ENCODE measurements around the gene PROCR.
A peak's percentile ranks its signal among the peaks of the same experiment; 100 is the strongest.

The PROCR gene

GRCh38 chr20:35171753-35172433 lies at the start of gene PROCR:
TSS of gene PROCR (plus strand) at chr20:35172072. CDS start at chr20:35172155, 83 bp downstream.
- Mint-ChIP-seq H3K27me3 (peaks cover 9% of the 10 kb centered on the region), H3K4me3 (peak within 1 kb of the TSS; percentile 3), H3K27ac (no peak within 1 kb of the TSS), H3K36me3 (no peaks in the 10 kb centered on the region), H3K9me3 (no peaks in the 10 kb centered on the region), H3K4me1 (peaks cover 13% of the 10 kb centered on the region)
- peak; percentile 23 for DNase-seq
- CTCF ChIA-PET: no interaction called here

- Mint-ChIP-seq H3K27me3 (no peaks in the 10 kb centered on the region), H3K4me3 (no peak overlapping the region), H3K36me3 (peaks cover 57% of the 10 kb centered on the region), H3K4me1 (no peaks in the 10 kb centered on the region), H3K9me3 (no peaks in the 10 kb centered on the region), H3K27ac (peak overlapping the region; percentile 28)
- CTCF ChIA-PET: interaction anchor here (0.7 kb wide), 1 partner anchor 627 kb away, joined by 3 read pairs; no protein-coding TSS in a partner anchor
- no peak for DNase-seq
These were observed 49.0 kb upstream of the PROCR start for GRCh38 chr20:35122756-35123405.

GRCh38 chr20:35125753-35126152 lies 46.1 kb upstream of the PROCR start:
- Mint-ChIP-seq H3K9me3 (no peaks in the 10 kb centered on the region), H3K36me3 (peaks cover 45% of the 10 kb centered on the region)
- CTCF ChIA-PET: interaction anchor here (1.1 kb wide), 1 partner anchor 19 kb away, joined by 3 read pairs; no protein-coding TSS in a partner anchor

GRCh38 chr20:35129647-35130069 lies 42.2 kb upstream of the PROCR start:
- Mint-ChIP-seq H3K27ac (no peak overlapping the region), H3K27me3 (no peaks in the 10 kb centered on the region), H3K4me3 (no peak overlapping the region), H3K36me3 (peaks cover 38% of the 10 kb centered on the region), H3K9me3 (no peaks in the 10 kb centered on the region), H3K4me1 (no peaks in the 10 kb centered on the region)
- CTCF ChIA-PET: no interaction called here
- DNase-seq: no peak

More at GRCh38 chr20:35125753-35126152, 46.1 kb upstream of the PROCR start:
- Mint-ChIP-seq H3K27me3 (no peaks in the 10 kb centered on the region), H3K4me1 (no peaks in the 10 kb centered on the region), H3K27ac (no peak overlapping the region), H3K4me3 (no peak overlapping the region)
- no peak for DNase-seq

- Mint-ChIP-seq H3K27ac (no peak overlapping the region), H3K9me3 (no peaks in the 10 kb centered on the region), H3K27me3 (no peaks in the 10 kb centered on the region), H3K4me3 (no peak overlapping the region), H3K36me3 (peaks cover 35% of the 10 kb centered on the region), H3K4me1 (no peaks in the 10 kb centered on the region)
- no peak for DNase-seq
- CTCF ChIA-PET: no interaction called here
These were observed 39.9 kb upstream of the PROCR start for GRCh38 chr20:35131934-35132333.

GRCh38 chr20:35133031-35133430 lies 38.8 kb upstream of the PROCR start:
- Mint-ChIP-seq H3K27ac (no peak overlapping the region), H3K9me3 (no peaks in the 10 kb centered on the region), H3K4me3 (no peak overlapping the region), H3K27me3 (no peaks in the 10 kb centered on the region), H3K4me1 (no peaks in the 10 kb centered on the region), H3K36me3 (peaks cover 32% of the 10 kb centered on the region)
- CTCF ChIA-PET: no interaction called here
- no peak for DNase-seq

GRCh38 chr20:35133735-35134134 lies 38.1 kb upstream of the PROCR start:
- no peaks in the 10 kb centered on the region for H3K4me1 Mint-ChIP-seq
- H3K27me3 Mint-ChIP-seq: no peaks in the 10 kb centered on the region
- no peak overlapping the region for H3K4me3 Mint-ChIP-seq
- CTCF ChIA-PET: interaction anchor here (1.2 kb wide), 1 partner anchor 37 kb away, joined by 3 read pairs; no protein-coding TSS in a partner anchor
- H3K9me3 Mint-ChIP-seq: no peaks in the 10 kb centered on the region
- no peak overlapping the region for H3K27ac Mint-ChIP-seq
- no peak for DNase-seq
- H3K36me3 Mint-ChIP-seq: peaks cover 35% of the 10 kb centered on the region

GRCh38 chr20:35134472-35134871 lies 37.4 kb upstream of the PROCR start:
- Mint-ChIP-seq H3K4me3 (no peak overlapping the region), H3K27ac (no peak overlapping the region), H3K4me1 (no peaks in the 10 kb centered on the region), H3K9me3 (no peaks in the 10 kb centered on the region), H3K27me3 (no peaks in the 10 kb centered on the region), H3K36me3 (peaks cover 35% of the 10 kb centered on the region)
- CTCF ChIA-PET: interaction anchor here (1.2 kb wide), 1 partner anchor 38 kb away, joined by 3 read pairs; no protein-coding TSS in a partner anchor
- DNase-seq: no peak

- CTCF ChIA-PET: interaction anchor here (1.2 kb wide), 1 partner anchor 38 kb away, joined by 3 read pairs; no protein-coding TSS in a partner anchor
- Mint-ChIP-seq H3K4me1 (no peaks in the 10 kb centered on the region), H3K4me3 (no peak overlapping the region), H3K36me3 (peaks cover 35% of the 10 kb centered on the region), H3K27ac (no peak overlapping the region), H3K27me3 (no peaks in the 10 kb centered on the region), H3K9me3 (no peaks in the 10 kb centered on the region)
- no peak for DNase-seq
These were observed 37.0 kb upstream of the PROCR start for GRCh38 chr20:35134880-35135279.

- CTCF ChIA-PET: no interaction called here
- H3K4me3 Mint-ChIP-seq: no peak overlapping the region
- H3K36me3 Mint-ChIP-seq: peaks cover 32% of the 10 kb centered on the region
- H3K9me3 Mint-ChIP-seq: no peaks in the 10 kb centered on the region
- H3K27me3 Mint-ChIP-seq: no peaks in the 10 kb centered on the region
- H3K4me1 Mint-ChIP-seq: no peaks in the 10 kb centered on the region
- no peak for DNase-seq
- H3K27ac Mint-ChIP-seq: no peak overlapping the region
These were observed 35.8 kb upstream of the PROCR start for GRCh38 chr20:35135867-35136586.

- DNase-seq: no peak
- H3K36me3 Mint-ChIP-seq: peaks cover 34% of the 10 kb centered on the region
- CTCF ChIA-PET: interaction anchor here (0.6 to 5.0 kb wide), 17 partner anchors 16 to 309 kb away, joined by 3 to 57 read pairs (median 4); partner anchors contain the start of genes MMP24 and MMP24OS
- H3K27me3 Mint-ChIP-seq: no peaks in the 10 kb centered on the region
- H3K27ac Mint-ChIP-seq: peak overlapping the region; percentile 15
- H3K9me3 Mint-ChIP-seq: no peaks in the 10 kb centered on the region
- H3K4me3 Mint-ChIP-seq: no peak overlapping the region
- peaks cover 36% of the 10 kb centered on the region for H3K4me1 Mint-ChIP-seq
These were observed 27.2 kb upstream of the PROCR start for GRCh38 chr20:35144694-35145093.

GRCh38 chr20:35145141-35145564 lies 26.7 kb upstream of the PROCR start:
- H3K4me1 Mint-ChIP-seq: peaks cover 36% of the 10 kb centered on the region
- H3K9me3 Mint-ChIP-seq: no peaks in the 10 kb centered on the region
- H3K27ac Mint-ChIP-seq: peak overlapping the region; percentile 50
- peak overlapping the region; percentile 46 for H3K4me3 Mint-ChIP-seq
- H3K36me3 Mint-ChIP-seq: peaks cover 33% of the 10 kb centered on the region
- no peaks in the 10 kb centered on the region for H3K27me3 Mint-ChIP-seq
- CTCF ChIA-PET: interaction anchor here (0.6 to 5.0 kb wide), 17 partner anchors 17 to 309 kb away, joined by 3 to 57 read pairs (median 4); partner anchors contain the start of genes MMP24 and MMP24OS
- no peak for DNase-seq

- peaks cover 26% of the 10 kb centered on the region for H3K36me3 Mint-ChIP-seq
- H3K4me1 Mint-ChIP-seq: peaks cover 36% of the 10 kb centered on the region
- CTCF ChIA-PET: interaction anchor here (0.8 to 5.0 kb wide), 8 partner anchors 18 to 298 kb away, joined by 3 to 57 read pairs (median 5); partner anchors contain the start of gene MMP24OS
- no peaks in the 10 kb centered on the region for H3K27me3 Mint-ChIP-seq
- H3K4me3 Mint-ChIP-seq: peak overlapping the region; percentile 86
- no peaks in the 10 kb centered on the region for H3K9me3 Mint-ChIP-seq
- peak; percentile 41 for DNase-seq
- H3K27ac Mint-ChIP-seq: peak overlapping the region; percentile 90
These were observed 25.5 kb upstream of the PROCR start for GRCh38 chr20:35146299-35146919.
